Measurements from ENCODE around the gene DOK7. TPM values are rescaled to one million over a fixed set of nuclear protein-coding genes. Genes with fewer than 3 reads are reported as not detected.

The DOK7 gene
- total RNA-seq, 1 donor from 2014 or later: 33.5 TPM

- Histone ChIP-seq H3K9me3 (no peaks in the 10 kb centered on the region), H3K27me3 (no peaks in the 10 kb centered on the region), H3K4me3 (no peak overlapping the region), H3K27ac (no peak overlapping the region), H3K36me3 (no peaks in the 10 kb centered on the region), H3K4me1 (peaks cover 0 to 9% of the 10 kb centered on the region in 2 donors)
- intact Hi-C loops (cut with DNase I): loop anchor here (2.0 kb wide), 1 partner anchor 43 kb away; no protein-coding TSS in a partner anchor
- DNase-seq (ENCODE audit: low spot score in 2 of 2): no peak
- TF ChIP-seq CTCF (IDR thresholded peaks at IDR 0.05): no peak
These were observed 24.9 kb upstream of the DOK7 start for GRCh38 chr4:3437998-3438846.

- Histone ChIP-seq H3K9me3 (no peaks in the 10 kb centered on the region), H3K27ac (no peak overlapping the region), H3K27me3 (no peaks in the 10 kb centered on the region), H3K36me3 (no peaks in the 10 kb centered on the region), H3K4me3 (no peak overlapping the region), H3K4me1 (peaks cover 0 to 10% of the 10 kb centered on the region in 2 donors)
- DNase-seq (ENCODE audit: low spot score in 2 of 2): no peak
- intact Hi-C loops (cut with DNase I): no loop called here
- TF ChIP-seq CTCF (IDR thresholded peaks at IDR 0.05): no peak
These were observed 24.3 kb upstream of the DOK7 start for GRCh38 chr4:3438847-3439180.

GRCh38 chr4:3439391-3439790 lies 23.7 kb upstream of the DOK7 start:
- H3K27me3 ChIP-seq: no peaks in the 10 kb centered on the region
- H3K9me3 ChIP-seq: no peaks in the 10 kb centered on the region
- no peak for DNase-seq (ENCODE audit: low spot score in 2 of 2)
- no peak for TF ChIP-seq CTCF (IDR thresholded peaks at IDR 0.05)
- H3K27ac ChIP-seq: no peak overlapping the region
- no peak overlapping the region for H3K4me3 ChIP-seq
- peaks cover 0 to 10% of the 10 kb centered on the region in 2 donors for H3K4me1 ChIP-seq
- intact Hi-C loops (cut with DNase I): no loop called here
- H3K36me3 ChIP-seq: no peaks in the 10 kb centered on the region

- intact Hi-C loops (cut with DNase I): loop anchor here (10.0 kb wide), 1 partner anchor 335 kb away; no protein-coding TSS in a partner anchor
- H3K9me3 ChIP-seq: no peaks in the 10 kb centered on the region
These were observed 23.1 kb upstream of the DOK7 start for GRCh38 chr4:3440011-3440410.

GRCh38 chr4:3440979-3441500 lies 22.1 kb upstream of the DOK7 start:
- Histone ChIP-seq H3K27ac (no peak overlapping the region), H3K36me3 (no peaks in the 10 kb centered on the region), H3K9me3 (no peaks in the 10 kb centered on the region), H3K27me3 (no peaks in the 10 kb centered on the region), H3K4me1 (peaks cover 0 to 10% of the 10 kb centered on the region in 2 donors), H3K4me3 (no peak overlapping the region)
- intact Hi-C loops (cut with DNase I): loop anchor here (10.0 kb wide), 1 partner anchor 336 kb away; no protein-coding TSS in a partner anchor
- TF ChIP-seq CTCF (IDR thresholded peaks at IDR 0.05): no peak
- no peak for DNase-seq (ENCODE audit: low spot score in 2 of 2)

More at GRCh38 chr4:3440011-3440410, 23.1 kb upstream of the DOK7 start:
- H3K27me3 ChIP-seq: no peaks in the 10 kb centered on the region
- peaks cover 0 to 10% of the 10 kb centered on the region in 2 donors for H3K4me1 ChIP-seq
- H3K4me3 ChIP-seq: no peak overlapping the region
- no peak for DNase-seq (ENCODE audit: low spot score in 2 of 2)
- no peaks in the 10 kb centered on the region for H3K36me3 ChIP-seq
- no peak overlapping the region for H3K27ac ChIP-seq
- TF ChIP-seq CTCF (IDR thresholded peaks at IDR 0.05): no peak

Measured in ascending aorta (tissue), 2 donors.